HG03060 (cell line): ENCODE results near the gene CD58.
"Not testable (repeated sequence)": the region's sequence is repeated elsewhere in the genome, so short reads cannot be mapped to it uniquely, and the experiment has no call there.

Experiments
- ATAC-seq: cut with Tn5 transposase; IDR thresholded peaks from one replicate; pipeline ENCODE4 v1.9.1; 2021; ENCODE audit warnings: low read depth, moderate number of reproducible peaks; ENCODE audit not compliant: unreplicated experiment

CD58 gene

GRCh38 chr1:116593977-116594376, 23.2 kb upstream of the CD58 start:
- ATAC-seq, result not testable (repeated sequence)

DNA sequence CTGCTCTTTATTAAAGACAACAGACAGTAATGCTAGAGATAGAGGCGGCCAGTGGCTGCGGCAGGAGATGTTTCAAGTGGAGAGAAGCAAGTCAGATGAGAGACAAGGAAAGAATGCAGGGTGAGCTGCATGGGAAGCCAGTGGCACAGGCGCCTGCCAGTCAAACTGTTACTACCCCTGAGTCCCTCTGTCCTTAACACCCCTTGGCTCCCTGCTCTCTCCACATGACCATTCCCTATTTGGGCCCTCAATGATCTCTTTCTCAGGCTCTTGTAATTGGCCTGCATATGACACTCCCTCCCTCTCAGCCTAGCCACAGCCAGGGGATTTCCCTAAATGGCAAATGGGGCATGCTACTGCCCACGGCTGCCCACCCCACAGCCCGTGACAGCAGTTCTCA, 22.6 kb upstream of the CD58 start:
- not testable (repeated sequence) for ATAC-seq

DNA sequence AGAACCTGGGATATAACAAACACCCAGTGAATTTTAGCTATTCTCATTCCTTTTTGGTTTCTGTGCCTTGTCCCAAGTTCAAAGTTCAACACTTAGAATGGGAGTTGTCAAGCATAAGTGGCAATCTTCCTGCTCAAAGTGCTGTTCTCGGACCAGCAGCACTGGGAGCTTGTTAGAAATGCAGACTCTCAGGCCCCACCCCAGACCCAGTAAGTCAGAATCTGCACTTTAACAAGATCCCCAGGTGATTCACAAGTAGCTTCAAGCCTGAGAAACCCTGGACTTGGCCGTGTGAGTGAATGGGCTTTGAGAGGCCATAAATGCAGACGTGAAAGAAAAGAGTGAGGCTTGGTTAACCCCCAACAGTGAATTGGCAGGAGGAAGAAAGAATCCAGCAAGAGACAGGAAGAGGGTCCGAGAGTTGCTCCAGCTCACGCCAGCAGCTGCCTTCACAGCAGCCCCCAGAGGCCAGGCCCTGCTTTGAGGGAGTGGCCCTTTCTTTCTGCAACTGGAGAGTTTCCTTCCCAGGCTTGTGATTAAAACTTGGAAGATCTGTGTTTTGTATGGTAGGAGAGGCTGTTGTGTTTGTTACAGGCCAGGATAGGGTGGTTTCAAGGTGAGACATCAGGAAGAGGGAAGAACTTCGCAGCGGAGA, 21.3 kb upstream of the CD58 start:
- not testable (repeated sequence) for ATAC-seq

DNA sequence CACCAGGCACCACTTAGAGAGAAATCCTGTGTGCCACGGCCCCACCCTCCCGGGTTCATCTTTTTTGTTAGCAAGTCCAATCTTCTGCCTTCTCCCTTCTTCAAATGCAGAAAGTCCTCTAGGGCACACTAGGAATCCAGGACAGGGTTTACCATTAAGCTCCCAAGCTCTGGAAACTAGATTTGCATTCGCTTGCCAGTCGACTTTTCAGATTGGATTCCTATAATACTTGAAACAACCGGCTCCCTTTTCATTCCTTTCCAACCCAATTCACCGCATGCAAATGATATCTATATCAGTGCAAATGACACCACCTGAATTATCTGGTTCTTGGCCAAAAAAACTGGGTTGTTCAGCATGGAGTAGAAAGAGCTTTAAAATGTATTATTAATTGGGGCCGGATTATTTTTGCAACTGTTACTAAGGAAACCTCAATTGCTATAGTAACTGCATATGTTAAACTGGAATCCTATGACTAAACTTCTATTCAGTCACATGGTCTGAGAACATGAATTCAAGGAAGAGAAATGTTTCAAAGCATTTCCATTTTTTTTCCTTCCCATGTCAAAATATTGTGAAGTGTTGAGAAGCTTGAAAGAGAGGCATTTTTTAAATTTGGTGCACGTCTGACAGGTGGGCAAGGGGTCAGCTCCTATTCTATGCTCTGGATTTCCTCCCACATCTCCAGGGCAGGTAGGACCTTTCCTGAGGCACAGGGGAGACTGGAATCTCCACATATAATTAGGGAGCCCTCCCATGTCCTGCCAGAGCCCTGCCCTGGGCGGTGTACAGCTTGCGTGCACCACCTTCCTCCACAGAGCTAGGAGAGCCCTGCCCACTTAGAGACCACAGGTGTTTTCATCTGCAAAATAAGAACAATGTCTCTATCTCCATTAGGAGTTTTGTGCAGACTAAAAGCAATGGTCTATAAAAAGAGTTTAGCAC, 20.5 kb upstream of the CD58 start:
- not testable (repeated sequence) for ATAC-seq

DNA sequence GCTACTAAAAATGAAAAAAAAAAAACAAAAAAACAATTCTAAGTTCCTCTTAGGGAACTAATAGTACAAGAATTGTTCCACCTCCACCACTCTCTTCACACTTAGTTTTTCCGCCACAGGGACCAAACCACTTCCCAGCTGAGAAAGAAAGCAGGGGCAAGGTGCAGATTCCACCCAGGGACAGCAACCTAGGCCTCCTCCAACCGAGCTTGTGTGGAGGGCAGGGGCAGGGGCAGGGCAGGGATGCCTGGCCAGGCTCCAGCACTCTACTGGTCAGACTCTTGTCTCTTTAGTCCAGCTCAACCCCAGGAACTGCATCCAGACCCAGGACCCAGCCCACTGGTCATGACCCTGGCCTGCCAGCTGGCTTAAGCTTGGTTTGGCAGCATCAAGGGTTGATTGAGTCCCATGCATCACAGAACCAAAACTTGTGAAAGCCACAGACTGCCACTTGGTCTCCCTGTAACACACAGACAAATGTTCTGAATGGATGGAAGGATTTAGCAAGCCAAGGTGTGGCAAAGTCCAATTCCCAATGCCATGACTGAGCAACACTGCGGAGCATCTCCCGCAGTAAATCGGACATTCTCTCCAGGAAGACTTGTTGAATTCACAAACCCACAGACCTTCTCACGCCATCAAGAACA, 19.7 kb upstream of the CD58 start:
- ATAC-seq, result not testable (repeated sequence)

- not testable (repeated sequence) for ATAC-seq
Measured at GRCh38 chr1:116589101-116589735, 18.4 kb upstream of the CD58 start.

GRCh38 chr1:116587501-116588227, 16.8 kb upstream of the CD58 start:
- ATAC-seq, result no peak

- ATAC-seq, result no peak
Measured at GRCh38 chr1:116586741-116587143, 15.9 kb upstream of the CD58 start.

DNA sequence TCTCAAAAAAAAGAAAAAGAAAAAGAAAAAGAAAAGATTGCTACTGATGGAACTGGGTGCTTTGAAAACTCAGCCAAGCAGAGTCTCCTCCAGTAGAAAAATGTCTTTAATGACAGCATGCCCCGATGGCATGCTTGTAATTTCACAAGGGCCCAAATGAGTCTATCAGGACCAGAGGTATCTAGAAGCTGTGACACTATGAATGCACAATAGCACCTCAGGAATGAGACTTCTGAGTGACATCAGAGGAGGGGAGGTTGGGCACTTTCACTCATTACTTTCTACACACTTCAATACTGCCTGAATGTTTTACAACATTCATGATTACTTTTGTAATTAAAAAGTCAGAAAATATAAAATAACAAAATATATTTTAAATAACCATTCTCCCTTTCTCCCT, 15.1 kb upstream of the CD58 start:
- ATAC-seq, result no peak

DNA sequence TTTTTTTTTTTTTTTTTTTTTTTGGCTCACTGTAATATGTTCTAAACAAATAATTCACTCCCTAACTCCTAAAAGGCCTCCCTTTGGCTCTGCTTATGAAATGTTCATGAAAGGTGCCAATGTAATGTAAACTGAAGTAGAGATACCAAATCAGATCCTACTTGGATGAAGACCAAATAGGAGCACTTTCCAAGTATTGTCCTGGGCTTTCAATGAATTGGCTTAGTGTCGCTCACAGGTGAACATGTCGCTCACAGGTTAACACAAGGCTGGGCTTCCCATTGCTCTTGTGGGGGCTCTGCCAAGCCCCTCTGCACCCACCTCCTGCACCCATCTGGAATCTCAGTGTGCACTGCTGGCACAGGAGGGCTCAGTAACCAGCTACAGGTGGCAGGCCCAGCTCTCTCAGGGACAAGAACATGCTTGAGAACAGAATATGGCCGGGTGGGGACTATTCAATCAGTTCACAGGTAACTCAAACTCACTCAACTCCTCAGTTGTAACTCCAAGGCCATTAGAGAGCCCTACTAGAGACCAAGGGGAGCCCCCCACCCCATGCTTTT, 10.6 kb upstream of the CD58 start:
- no peak for ATAC-seq

- ATAC-seq, result no peak
Measured at GRCh38 chr1:116580446-116581322, 9.9 kb upstream of the CD58 start.

GRCh38 chr1:116579259-116579875, 8.5 kb upstream of the CD58 start:
- no peak for ATAC-seq

- no peak for ATAC-seq
Measured at GRCh38 chr1:116578581-116578980, 7.8 kb upstream of the CD58 start.

DNA sequence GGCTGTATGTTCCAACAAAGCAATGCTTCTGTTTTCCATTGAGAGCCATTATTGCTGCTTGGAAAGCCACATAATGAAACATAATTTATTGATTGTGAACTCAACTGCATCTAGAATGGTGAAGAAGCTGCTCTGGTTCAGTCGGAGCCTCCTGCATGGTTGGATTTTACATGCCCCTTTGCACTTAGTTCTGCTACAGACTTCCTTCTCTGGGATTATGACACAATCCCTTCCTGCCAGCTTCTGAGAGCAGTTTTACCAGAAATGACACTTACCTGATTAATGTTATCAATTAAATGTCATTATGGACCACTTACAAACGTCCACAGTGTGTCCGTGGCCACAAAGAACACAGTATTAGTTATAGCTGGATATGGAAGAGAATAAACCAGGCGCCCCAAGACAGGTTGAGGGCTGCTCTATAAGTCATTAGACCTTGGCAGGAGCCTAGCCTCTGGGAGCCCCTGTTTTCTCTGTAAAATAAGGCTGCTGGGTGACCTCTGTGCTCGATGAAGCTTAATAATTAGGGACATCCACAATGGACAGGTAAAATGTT, 7.0 kb upstream of the CD58 start:
- ATAC-seq, result no peak

GRCh38 chr1:116574581-116575291, 3.9 kb upstream of the CD58 start:
- ATAC-seq, result no peak

DNA sequence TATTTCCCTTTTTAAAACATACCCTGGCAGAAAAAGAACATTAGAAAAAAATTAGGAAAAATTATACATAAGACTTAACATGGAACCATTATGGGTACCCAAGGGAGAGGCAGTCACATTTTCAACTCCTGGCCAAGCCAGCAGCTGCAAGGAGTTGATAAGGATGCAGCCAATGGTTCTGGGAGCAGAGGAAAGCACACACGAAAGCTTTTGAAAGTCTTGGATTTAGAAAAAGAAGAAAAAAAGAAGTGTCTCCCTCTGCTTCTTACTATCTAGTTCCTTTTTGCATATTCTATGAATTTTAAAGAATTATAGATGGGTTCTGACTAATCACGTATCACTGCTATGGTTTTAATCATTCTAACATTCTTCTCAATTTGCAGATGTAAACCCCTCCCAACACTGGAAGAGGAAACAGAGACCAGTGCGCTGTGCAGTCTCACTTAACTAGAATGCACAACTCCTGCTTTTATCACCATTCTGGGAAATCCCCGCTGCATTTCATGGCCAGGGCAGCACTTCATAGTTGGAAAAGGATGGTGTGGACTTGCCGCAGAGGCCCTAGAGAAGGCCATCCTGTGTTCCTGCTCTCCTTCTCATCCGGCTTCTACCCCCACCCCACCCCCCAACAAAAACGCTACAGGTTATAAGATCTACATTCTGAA, 2.7 kb upstream of the CD58 start:
- ATAC-seq, result no peak
